Medulla oblongata (tissue), 1 donor: ENCODE results near the gene UTF1.

Experiments
- DNase-seq: peaks from one replicate; pipeline ENCODE4 v3.0.0-alpha.2; 2015; ENCODE audit errors: extremely low spot score

UTF1 gene

DNA sequence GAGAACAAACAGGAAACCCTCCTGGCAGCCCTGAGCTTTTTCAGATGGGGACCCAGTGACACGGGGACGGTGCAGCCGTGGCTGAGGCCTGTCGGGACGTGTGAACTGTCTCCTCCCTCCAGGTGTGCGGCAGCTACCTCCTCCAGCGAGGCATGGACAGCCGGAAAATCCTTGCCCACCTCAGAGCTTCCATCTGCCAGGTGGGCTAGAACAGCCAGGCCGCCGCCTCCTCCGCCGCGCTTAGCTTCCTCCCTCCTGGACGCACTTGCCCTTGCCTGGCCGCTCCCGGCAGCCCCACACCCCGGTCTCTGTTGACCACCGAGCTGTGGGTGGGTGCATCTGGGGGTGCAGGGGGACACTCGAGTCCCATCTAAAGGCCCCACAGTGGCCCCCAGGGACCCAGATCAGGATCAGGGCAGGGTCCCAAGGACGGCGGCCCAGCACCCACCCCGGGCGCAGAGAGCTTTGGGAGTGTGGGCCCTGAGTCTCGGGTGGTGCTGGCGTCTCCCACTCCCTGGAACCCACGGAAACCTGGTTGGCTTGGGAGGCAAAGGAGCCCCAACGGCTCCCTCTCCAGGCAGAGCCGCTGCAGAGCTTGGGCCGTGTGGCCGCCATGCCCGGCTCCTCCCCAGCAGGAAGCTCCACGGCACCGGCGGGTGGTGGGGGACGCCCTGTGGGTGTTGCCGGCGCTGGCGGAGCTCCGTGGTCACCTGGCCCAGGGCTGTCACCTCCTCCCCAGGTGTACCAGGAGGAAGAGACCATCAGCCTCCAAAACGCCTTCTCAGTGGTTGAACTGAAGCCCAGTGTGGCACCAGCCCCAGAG is 32.9 kb upstream of the UTF1 start:
- no peak for DNase-seq

DNA sequence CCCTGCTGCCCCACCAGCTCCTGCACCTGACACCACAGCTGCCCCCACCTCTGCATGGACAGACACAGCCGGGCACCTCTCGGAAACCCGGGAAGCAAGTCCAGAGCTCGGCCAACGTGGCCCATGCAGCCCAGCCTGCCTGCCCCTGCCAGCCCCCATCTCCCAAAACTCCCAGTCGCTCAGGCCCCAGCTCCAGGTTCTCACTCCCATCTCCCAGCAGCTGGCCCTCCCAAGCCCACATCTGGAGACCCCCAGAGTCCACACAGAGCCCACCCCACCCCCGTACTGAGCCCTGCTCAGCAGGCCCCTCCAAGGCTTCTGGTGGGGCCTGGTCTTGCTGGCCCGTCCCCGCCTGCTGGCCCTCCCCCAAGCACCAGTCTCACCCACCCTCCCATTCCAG is 32.2 kb upstream of the UTF1 start:
- no peak for DNase-seq

DNA sequence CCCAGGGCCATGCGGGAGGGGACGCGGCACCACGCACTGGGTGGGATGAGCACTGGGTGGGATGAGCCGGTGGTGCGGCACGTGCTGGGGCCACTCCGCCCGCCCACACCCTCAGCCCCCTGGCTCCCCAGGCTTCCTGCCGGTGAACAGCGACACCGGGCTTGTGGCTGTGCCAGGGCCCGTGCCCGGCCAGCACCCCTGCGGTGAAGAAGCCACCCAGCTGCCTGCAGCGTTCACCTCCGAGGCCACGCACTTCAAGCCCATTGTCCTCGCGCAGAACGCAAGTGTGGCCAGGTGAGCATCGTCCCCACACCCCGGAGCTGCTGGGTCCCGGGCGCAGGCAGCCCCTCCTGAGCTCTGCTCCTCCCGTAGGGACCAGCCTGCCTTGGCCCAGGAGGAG is 31.8 kb upstream of the UTF1 start:
- DNase-seq: no peak

DNA sequence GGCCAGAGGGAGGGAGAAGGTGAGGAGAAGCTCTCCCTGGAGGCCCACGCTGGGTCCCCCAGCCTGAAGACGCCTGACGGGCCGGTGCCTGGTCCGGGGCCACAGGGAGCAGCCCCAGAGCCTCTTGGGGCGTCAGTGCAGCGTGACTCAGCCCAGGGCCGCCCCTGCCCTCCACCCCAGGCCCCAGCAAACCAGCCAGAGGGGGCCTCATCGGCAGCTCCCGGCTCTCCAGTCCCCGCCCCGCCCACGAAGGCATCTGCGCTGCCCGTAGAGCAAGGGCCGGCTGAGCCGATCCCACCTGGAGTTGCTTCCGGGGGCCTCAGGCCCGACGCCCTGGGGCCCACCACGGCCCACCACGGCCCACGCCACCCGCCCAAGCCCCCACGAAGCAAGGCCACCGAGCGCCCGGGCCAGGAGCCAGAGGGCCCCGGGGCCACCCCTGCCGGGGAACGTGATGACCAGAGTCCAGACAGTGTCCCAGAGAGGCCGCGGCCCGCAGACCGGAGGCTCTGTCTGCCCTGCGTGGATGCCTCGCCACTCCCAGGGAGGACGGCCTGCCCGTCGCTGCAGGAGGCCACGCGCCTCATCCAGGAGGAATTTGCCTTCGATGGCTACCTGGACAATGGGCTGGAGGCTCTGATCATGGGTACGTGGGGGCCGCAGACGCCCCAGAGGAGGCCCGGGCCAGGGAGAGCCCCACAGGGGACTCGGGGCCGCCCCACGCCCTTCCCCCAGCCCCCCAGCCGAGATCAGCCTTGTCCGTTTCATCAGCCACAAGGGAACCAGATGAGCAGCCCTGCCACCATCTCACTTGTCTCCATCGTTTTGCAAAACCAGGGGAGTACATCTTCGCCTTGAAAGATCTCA is 31.2 kb upstream of the UTF1 start:
- no peak for DNase-seq

DNA sequence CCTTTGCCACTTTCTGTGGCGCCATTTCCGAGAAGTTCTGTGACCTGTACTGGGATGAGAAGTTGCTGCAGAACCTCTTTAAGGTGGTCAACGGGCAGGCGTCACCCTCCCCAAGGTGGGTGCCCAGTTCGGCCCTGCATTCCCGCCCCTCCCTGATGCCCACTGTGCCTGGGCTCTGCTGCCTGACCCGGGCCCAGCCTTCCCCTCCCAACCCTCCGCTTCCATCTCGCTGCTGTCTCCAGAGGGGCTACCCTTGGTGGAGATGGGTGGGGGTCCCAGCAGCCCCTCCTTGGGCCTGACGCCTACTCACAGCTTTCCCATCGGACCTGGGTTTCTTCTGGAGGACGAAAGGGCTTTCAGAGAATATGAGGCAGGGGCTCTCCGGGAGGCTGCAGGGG is 30.5 kb upstream of the UTF1 start:
- no peak for DNase-seq

DNA sequence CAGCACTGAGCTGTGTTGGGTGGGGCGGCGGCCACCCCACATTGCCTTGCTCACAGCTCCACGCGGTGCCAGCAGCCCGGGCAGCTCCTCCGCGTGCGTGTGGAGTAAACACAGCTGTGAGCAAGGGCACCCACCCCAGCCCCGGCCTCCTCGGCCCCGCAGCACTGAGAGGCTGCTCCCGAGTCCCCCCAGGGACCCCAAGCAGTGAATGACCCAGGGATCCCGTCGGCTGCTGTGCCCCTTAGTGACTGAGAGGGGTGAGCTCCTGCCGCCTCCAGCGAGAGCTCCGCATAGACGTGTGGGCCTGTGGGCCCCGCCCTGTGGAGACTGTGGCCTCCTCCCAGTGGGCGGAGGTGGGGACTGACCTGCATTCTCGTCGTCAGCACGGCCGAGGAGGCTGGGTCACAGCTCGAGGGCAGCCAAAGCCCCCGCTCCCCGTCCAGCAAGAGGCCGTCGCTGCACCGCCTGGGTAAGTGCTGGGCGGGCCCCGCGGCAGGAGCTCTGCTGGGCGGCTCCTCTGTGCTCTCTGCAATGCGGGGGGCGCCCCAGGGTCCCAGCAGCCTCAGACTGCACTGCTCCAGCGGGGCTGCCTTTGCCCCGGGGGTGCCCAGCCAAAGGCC is 29.9 kb upstream of the UTF1 start:
- no peak for DNase-seq

DNA sequence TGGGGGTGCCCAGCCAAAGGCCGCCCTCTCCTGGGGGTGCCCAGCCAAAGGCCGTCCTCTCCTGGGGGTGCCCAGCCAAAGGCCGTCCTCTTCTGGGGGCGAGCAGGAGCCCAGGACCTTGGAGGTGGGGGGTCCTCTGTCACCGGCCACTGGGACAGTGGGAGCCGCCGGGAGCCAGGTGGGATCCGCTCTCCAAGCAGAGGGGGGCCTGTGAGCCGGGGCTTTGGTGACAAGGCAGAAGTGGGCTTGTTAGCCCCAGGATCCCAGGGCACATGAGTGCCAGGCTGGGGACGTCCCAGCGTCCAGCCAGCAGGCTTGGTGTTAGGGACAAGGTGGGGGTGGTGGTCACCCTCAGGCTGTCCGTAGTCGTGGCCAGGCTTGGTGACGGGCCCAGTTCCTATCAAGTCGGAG is 29.4 kb upstream of the UTF1 start:
- DNase-seq: no peak

DNA sequence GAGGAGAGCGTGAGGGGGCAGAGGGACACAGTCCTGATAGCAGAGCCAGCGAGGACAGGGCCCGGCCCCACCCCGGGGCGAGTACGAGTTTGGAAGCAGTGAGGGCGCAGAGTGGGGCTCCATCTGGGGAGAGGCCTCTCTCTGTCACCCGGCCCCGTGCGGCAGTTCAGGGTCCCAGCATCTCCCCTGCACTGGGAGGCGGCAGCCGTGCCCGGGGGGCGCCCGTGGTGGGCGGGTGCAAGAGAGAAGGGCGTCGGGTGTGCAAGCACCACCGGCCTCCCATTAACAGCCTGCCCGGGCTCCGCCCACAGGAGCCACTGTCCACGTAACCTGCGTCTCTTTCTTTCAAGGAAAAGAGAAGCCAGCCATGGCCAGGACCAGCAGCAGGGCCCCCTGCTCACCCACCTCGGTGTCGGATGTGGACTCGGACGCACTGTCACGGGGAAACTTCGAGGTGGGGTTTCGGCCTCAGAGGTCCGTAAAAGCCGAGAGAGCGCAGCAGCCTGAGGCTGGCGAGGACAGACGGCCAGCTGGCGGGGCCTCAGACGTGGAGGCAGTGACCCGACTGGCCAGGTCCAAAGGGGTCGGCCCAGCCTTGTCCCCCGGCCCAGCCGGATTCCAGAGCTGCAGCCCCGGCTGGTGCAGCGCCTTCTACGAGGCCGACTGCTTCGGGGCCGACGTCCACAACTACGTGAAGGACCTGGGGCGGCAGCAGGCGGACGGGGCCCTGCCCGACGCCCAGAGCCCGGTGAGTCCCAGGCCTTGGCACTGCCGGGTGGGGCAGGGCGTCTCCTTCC is 28.7 kb upstream of the UTF1 start:
- DNase-seq: no peak

DNA sequence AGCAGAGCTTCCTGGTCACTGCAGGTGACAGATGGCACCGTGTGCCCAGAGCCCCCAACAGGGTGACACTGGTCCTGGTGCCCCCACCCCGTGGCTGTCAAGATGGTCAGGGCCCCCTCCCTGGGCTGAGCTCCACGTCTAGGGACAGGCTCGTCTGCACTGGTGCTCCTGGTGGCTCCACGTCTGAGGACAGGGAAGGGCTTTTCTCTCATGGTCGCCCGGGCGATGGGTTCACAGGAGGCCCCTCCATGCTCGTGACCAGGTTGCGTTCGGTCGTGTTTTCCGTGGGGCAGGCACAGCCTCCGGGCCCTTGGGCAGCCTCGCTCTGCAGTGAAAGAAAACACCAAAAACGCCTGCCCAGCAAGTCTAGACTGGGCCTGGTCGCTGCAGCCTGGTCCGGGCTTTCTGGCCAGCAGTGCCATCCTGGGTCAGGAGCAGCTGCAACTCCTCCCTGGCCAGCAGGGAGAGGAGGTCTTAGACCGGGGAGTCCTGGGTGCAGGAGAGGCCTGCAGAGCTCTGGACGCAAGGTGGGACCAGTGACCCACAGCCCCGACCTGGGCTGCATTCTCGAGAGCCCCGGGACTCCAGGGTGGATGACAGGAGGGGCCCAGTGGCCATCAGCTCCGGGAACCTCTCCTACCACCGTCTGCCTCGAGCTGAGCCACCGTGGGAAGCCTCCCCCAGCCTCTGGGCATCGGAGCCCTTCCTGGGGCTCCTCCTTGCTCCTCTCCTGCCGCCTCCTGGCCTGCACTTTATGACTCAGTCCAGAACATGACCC is 27.9 kb upstream of the UTF1 start:
- DNase-seq: no peak

DNA sequence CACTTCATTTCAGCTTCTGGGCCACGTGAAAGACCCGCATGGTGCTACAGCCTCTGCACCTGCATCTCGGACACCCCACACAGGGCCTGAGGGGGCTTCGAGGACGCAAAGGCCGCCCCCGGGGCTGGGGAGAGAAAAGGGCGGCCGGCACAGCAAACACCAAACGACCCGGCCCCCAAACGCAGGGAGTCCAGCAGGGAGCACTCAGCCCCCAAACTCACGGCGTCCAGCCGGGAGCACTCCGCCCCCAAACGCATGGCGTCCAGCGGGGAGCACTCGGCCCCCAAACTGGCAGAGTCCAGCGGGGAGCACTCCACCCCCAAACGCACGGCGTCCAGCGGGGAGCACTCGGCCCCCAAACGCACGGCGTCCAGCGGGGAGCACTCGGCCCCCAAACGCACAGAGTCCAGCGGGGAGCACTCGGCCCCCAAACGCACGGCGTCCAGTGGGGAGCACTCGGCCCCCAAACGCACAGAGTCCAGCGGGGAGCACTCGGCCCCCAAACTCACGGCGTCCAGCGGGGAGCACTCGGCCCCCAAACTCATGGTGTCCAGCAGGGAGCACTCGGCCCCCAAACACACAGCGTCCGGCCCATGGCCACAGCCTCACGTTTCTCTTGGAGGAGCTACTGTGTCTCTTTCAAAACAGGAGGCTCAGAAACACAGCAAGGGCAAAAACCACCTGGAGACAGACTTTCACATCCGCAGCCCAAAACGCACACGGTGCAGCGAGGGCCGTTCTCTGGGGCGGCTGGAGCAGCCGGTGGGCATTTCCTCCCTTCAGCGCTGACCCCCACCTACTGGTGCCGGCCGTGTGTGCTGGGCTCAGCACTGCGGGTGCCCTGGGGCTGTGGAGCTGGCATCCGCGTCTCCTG is 27.0 kb upstream of the UTF1 start:
- DNase-seq: no peak

DNA sequence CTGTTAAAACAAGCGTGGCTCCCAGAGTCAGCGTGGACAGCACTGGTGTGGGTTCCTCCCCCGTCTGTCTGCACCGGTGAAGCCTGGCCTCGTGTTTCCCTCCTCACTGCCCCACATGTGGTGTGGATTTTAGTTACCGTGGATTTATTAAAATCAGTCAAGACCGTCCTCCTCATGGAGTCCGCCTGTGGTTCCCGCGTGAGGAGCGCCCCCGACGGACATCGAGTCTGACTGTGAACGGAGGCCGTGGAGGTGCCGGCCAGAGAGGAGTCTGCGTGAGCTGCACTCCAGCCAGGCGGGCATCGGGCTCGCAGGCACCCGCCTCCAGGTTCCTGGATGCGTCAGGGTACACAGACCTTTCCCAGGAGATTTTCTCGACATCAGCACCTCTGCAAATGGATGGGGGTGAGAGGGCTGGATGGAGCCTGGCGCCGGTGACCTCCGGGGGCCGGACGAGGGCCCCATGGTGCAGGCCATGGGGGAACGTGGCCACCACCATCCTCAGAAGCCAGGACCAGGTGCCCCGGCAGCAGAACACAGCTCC is 26.3 kb upstream of the UTF1 start:
- DNase-seq: no peak

DNA sequence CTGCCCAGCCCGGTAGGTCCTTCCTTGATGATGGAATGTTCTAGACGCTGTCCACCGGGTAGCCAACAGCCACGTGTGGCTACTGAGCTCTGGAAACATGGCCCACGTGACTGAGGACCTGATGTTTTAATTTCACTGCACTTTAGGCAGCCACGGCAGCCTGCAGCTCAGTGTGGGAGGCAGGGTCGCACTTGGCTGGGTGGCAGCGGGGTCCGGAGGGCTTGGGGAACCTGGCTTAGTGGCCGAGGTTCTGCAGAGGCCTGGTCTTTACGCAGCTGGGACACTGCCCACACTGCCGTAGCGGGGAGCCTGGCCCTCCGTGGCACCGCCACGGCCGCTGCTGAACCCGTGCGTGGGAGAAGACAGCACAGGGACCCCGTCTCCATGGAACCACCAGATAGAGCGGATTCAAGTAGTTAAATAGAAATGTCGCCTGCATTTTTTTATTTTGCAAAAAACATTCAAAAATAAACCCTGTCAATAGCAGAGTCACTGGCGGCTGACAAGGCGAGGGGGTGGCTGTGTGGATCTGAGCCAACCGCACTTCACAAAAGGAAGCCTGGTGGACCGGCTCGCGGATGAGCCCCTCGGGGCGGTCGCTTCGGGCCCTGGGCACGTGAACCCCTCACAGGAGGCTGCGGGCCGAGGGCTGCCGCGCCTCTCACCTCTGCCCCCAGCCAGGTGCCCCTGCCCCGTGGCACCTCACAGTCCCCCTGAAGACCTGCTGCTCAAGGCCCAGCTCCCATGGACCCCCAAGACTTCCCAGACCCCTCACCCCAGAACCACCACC is 25.6 kb upstream of the UTF1 start:
- DNase-seq: no peak

DNA sequence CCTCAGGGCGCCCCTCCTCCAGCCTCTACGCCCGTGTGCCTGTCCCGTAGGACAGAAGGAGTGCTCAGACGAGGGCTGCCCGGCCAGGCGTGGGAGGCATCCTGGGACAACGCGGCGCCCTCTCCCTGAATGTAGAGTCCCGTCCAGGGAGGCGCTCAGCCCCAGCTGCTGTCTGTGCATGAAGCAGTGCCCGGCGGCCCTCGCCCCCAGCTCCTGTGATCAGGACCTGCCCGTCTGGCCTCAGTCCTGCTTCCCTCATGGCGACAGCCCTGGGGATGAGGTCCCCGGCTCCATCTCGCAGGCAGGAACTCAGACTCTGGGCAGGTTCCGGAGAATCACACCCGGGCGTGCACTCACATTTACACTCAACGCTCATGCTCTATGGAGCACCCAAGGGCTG is 24.9 kb upstream of the UTF1 start:
- no peak for DNase-seq

DNA sequence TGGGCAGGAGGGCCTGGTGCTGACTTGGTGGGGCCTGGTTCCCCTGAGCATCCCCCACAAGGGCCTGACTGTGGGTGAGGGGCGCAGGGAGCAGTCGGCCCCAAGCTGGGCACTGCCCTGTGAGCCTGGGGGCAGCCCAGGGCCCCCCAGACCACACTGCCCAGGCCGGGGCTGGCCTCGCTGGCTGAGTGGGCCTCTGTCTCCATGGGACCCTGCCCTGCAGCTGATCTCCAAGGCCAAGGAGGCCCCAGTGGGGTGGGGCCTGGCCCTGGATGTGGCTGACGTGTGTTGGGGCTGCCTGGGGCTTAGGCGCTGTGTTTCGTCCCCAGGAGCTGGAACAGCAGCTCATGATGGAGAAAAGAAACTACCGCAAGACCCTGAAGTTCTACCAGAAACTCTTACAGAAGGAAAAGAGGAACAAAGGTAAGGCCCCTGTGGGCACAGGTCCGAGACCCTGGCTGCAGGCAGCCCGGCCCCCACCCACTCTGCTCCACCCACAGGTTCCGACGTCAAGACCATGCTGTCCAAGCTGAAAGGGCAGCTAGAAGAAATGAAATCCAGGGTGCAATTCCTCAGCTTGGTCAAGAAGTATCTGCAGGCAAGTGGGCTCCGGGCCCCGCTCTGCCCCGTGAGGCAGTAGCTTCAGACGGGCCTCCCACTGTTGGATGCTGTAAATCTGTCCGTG is 23.5 kb upstream of the UTF1 start:
- no peak for DNase-seq

DNA sequence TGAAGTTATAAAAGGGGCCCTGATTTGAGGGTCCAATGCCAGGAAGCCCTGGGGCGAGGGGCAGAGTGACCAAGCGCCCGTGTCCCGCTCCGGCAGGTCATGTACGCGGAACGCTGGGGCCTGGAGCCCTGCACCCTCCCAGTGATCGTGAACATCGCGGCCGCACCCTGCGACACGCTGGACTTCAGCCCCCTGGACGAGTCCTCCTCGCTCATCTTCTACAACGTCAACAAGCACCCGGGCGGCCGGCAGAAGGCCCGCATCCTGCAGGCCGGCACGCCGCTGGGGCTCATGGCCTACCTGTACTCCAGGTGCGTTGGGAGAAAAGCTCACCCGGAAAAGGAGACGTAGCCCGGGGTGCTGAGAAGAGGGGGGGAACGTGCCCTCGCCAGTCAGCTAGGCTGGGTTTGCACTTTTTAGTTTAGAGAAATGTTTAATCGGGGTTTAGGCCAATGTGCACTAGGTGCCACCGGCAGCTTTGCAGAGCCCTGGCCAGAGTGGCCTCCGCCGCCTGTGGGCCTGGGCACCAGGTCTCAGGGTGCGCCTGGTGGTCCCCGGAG is 22.9 kb upstream of the UTF1 start:
- no peak for DNase-seq

DNA sequence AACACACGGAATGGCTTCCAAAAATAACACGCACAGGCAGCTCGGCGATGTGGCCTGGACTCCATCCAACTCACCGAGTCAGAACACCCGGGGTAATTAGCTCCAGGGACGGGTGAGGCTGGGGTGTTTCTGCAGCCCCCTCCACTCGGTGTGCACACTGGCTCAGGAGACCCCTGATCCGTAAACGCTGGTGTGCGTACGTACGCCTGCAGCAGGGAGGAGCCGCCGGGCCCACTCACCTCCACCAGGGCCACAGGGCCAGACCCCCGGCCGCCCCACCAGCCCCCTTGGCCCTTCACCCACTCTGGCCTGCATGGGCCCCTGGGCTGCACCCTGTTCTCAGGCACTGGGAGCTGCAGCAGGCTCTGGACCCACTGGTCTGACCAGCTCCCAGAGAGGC is 22.4 kb upstream of the UTF1 start:
- DNase-seq: no peak

DNA sequence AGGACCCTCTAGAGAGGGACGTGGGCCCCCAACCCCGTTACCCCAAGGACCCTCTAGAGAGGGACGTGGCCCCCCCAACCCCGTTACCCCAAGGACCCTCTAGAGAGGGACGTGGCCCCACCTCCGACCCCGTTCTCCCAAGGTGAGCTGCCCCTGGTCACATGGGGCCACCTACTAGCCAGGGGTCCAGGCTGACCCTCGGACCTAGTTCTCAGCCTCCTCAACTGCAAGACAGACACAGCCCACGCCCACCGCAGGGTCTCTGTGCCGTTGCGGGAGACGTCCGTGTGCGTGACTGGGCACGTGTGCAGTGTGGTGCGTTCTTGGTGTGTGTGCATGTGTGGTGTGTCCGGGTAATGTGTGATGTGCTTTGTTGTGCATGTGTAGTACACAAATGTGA is 21.6 kb upstream of the UTF1 start:
- DNase-seq: no peak

DNA sequence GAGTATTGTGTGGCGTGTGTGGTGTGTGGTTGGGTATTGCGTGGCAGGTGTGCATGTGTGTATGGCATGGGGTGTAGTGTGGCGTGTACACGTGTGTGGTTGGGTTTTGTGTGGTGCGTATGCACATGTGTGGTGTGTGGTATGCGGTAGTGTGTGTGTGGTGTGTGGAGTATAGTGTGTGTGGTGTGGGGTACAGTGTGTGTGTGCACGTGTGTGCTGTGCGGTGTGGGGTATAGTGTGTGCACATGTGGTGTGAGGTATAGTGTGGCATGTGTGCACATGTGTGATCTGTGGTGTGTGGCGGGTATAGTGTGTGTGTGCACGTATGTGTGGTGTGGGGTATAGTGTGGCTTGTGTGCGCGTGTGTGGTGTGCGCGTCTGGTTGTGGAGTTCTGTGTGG is 20.9 kb upstream of the UTF1 start:
- DNase-seq: no peak
